K562 (cell line): ENCODE measurements around the gene RGS14. TPM values are rescaled to one million over a fixed set of nuclear protein-coding genes. Genes with fewer than 3 reads are reported as not detected.
A peak's percentile ranks its signal among the peaks of the same experiment; 100 is the strongest.

Experiments
- ATF1 ChIP-seq, 2 experiments: fragments of 450-650 bp in 1 of 2; IDR thresholded peaks; 2 replicates each; pipeline ENCODE4 v1.6.1; 2016; ENCODE audit warnings: missing compliant biosample characterization in 1 of 2, missing genetic modification characterization in 1 of 2
- BRF2 ChIP-seq: IDR thresholded peaks from 3 replicates; pipeline ENCODE4 v1.6.1; 2011; ENCODE audit warnings: borderline replicate concordance, mild to moderate bottlenecking; ENCODE audit not compliant: insufficient read length, insufficient read depth
- DLX4 ChIP-seq: fragments of 250-450 bp; sonication (Bioruptor Pico); IDR thresholded peaks from 2 replicates; pipeline ENCODE4 v1.6.1; 2021; ENCODE audit warnings: mild to moderate bottlenecking
- HES1 ChIP-seq: fragments of 450-650 bp; IDR thresholded peaks from 2 replicates; pipeline ENCODE4 v1.6.1; 2016; ENCODE audit warnings: low read depth, mild to moderate bottlenecking, moderate library complexity
- KLF1 ChIP-seq: fragments of 450-650 bp; IDR thresholded peaks from 2 replicates; pipeline ENCODE4 v1.6.1; 2016; ENCODE audit warnings: missing genetic modification characterization, missing compliant biosample characterization
- KLF13 ChIP-seq: fragments of 450-650 bp; IDR thresholded peaks from 2 replicates; pipeline ENCODE4 v1.6.1; 2016; ENCODE audit warnings: missing genetic modification characterization, low read depth, mild to moderate bottlenecking, missing compliant biosample characterization, moderate library complexity, borderline replicate concordance
- MCM5 ChIP-seq: fragments of 450-650 bp; IDR thresholded peaks from 2 replicates; pipeline ENCODE4 v1.6.1; 2016; ENCODE audit warnings: low read depth
- MEIS2 ChIP-seq: fragments of 450-650 bp; IDR thresholded peaks from 2 replicates; pipeline ENCODE4 v1.6.1; 2014; ENCODE audit warnings: mild to moderate bottlenecking; ENCODE audit not compliant: partially characterized antibody
- MXD1 ChIP-seq: fragments of 250-450 bp; sonication (Bioruptor Pico); IDR thresholded peaks from 2 replicates; pipeline ENCODE4 v1.8.0; 2021; ENCODE audit warnings: borderline replicate concordance, mild to moderate bottlenecking, moderate library complexity; ENCODE audit not compliant: poor library complexity, severe bottlenecking
- MYC ChIP-seq, 2 experiments: fragments of 250-450 bp in 1 of 2; sonication (Bioruptor Pico) in 1 of 2; IDR thresholded peaks; 2 replicates each; pipeline versions ENCODE4 v1.5.1 to v1.6.1; 2012 to 2021; ENCODE audit warnings: low read depth in 2 of 2, borderline replicate concordance in 1 of 2, improper control_type of control experiment in 1 of 2, low read length in 1 of 2, mild to moderate bottlenecking in 1 of 2, moderate library complexity in 1 of 2
- SIN3A ChIP-seq, 2 experiments: fragments of 150-350 bp in 1 of 2; IDR thresholded peaks; 2 replicates each; pipeline ENCODE4 v1.6.1; 2011 to 2016; ENCODE audit warnings: borderline replicate concordance in 2 of 2, low read depth in 2 of 2, low read length in 2 of 2, mild to moderate bottlenecking in 2 of 2, moderate library complexity in 2 of 2; ENCODE audit not compliant: control insufficient read depth in 1 of 2
- SRF ChIP-seq, 2 experiments: fragments of 250-450, 450-650 bp in 1 of 2; sonication (Bioruptor Pico) in 1 of 2; sonication (generic) in 1 of 2; formaldehyde crosslinking; IDR thresholded peaks; 2 replicates each; pipeline versions ENCODE4 v1.5.0 to v1.5.1; 2020 to 2022; ENCODE audit warnings: mild to moderate bottlenecking in 1 of 2, missing genetic modification reagents in 1 of 2
- ZBTB33 ChIP-seq: sonication (generic); formaldehyde crosslinking; IDR thresholded peaks from 2 replicates; pipeline ENCODE4 v1.8.1; 2023; ENCODE audit warnings: mild to moderate bottlenecking, missing genetic modification reagents
- ZKSCAN1 ChIP-seq: fragments of 150-350 bp; IDR thresholded peaks from 2 replicates; pipeline ENCODE4 v1.6.1; 2016; ENCODE audit warnings: low read depth, low read length
- ZNF12 ChIP-seq: sonication (generic); formaldehyde crosslinking; IDR thresholded peaks from 2 replicates; pipeline ENCODE4 v1.4.0; 2020; ENCODE audit warnings: mild to moderate bottlenecking, missing genetic modification reagents
- ZNF197 ChIP-seq: fragments of 200-800 bp; sonication (Bioruptor generic); IDR thresholded peaks from 2 replicates; pipeline ENCODE4 v1.6.1; 2016; ENCODE audit warnings: low read depth, missing genetic modification characterization, missing compliant biosample characterization
- ZNF436 ChIP-seq: fragments of 250-450, 450-650 bp; sonication (Bioruptor Pico); formaldehyde crosslinking; IDR thresholded peaks from 2 replicates; pipeline ENCODE4 v1.7.0; 2020; ENCODE audit warnings: mild to moderate bottlenecking
- ZNF584 ChIP-seq: fragments of 200-800 bp; sonication (Bioruptor generic); IDR thresholded peaks from 2 replicates; pipeline ENCODE4 v1.6.1; 2016; ENCODE audit warnings: low read depth, mild to moderate bottlenecking, missing genetic modification characterization, missing compliant biosample characterization
- ZNF707 ChIP-seq: fragments of 250-450 bp; sonication (Bioruptor Pico); conservative IDR thresholded peaks from 2 replicates; pipeline ENCODE4 v1.8.0; 2022; ENCODE audit warnings: inconsistent platforms, mild to moderate bottlenecking, moderate library complexity
- ZSCAN29 ChIP-seq: fragments of 450-650 bp; IDR thresholded peaks from 2 replicates; pipeline ENCODE4 v1.6.1; 2017
- polyA plus RNA-seq, 8 experiments: library from polyadenylated mRNA; depleted of rRNA in 4 of 8; stranded (reverse) in 5 of 8; unstranded in 3 of 8; fragments of >200 nt; fragmentation: Nextera tagmentation in 2 of 8; fragmentation: Illumina TruSeq in 1 of 8; extraction: Ambion mirVana in 2 of 8; extraction: Trizol in 1 of 8; gene quantifications; 2 replicates each; pipeline versions ENCODE4 v1.2.1 to v1.2.3, GENCODE V29; 2011 to 2014; ENCODE audit warnings: inconsistent platforms in 1 of 8, missing spikeins in 1 of 8
- total RNA-seq, 7 experiments: library from RNA; depleted of rRNA in 6 of 7; stranded (reverse); fragments of >200 nt in 6 of 7; fragmentation: Illumina TruSeq in 2 of 7; extraction: Trizol in 2 of 7; gene quantifications; 2 replicates each; pipeline versions ENCODE4 v1.2.1 to v1.2.3, GENCODE V29; 2011 to 2021; ENCODE audit warnings: low replicate concordance in 1 of 7

RGS14 gene
- total and polyA plus RNA-seq, 9 of the 15 experiments (the other 6 are each of a cell fraction or from before 2014, with no cell fraction given), result 0.28 to 75.9 (median 34.5) TPM

- TF ChIP-seq ZNF584 (CRISPR knock-in tag) (no peak), MXD1 (peak; percentile 26), MYC (IDR thresholded peaks at IDR 0.05; ENCODE audit: low read depth, low read length) (no peak; the same call in 1 of the 2 replicates), MYC (CRISPR knock-in tag; IDR thresholded peaks at IDR 0.05; ENCODE audit: borderline replicate concordance, low read depth) (peak; percentile 76; the same call in 1 of the 2 replicates), KLF1 (tag) (no peak), KLF13 (tag) (peak; percentile 23; the same call in 1 of the 2 replicates), ZNF707 (CRISPR knock-in tag) (0 out of 2 replicates have a peak, but pooled peaks have one; percentile 34), ZSCAN29 (0 out of 2 replicates have a peak, but pooled peaks have one; percentile 21), ZNF436 (CRISPR knock-in tag) (no peak; the same call in 1 of the 2 replicates), MEIS2 (no peak), ZBTB33 (CRISPR knock-in tag) (peak; percentile 98), SRF (CRISPR knock-in tag; IDR thresholded peaks at IDR 0.05) (0 out of 4 replicates have a peak, but pooled peaks of 1 of the 2 experiments have one; percentile 26), DLX4 (CRISPR knock-in tag) (no peak), MCM5 (no peak), SIN3A (IDR thresholded peaks at IDR 0.05; ENCODE audit: borderline replicate concordance in 2 of 2, control insufficient read depth in 1 of 2, low read depth in 2 of 2, low read length in 2 of 2) (peak; percentile 86 to 94), BRF2 (no peak), ZNF12 (CRISPR knock-in tag) (no peak; the same call in 1 of the 2 replicates), ATF1 (CRISPR knock-in tag; IDR thresholded peaks at IDR 0.05) (no peak), ATF1 (tag; IDR thresholded peaks at IDR 0.05) (peak; percentile 94), HES1 (no peak), ZKSCAN1 (0 out of 2 replicates have a peak, but pooled peaks have one; percentile 23), ZNF197 (CRISPR knock-in tag) (no peak)
Observed at GRCh38 chr5:177351392-177352329, 6.1 kb upstream of the RGS14 start, which contains the start of gene LMAN2 (continued).
